Epithelial cell of proximal tubule (primary cell): ENCODE results near the gene PRRX2. TPM values are rescaled to one million over a fixed set of nuclear protein-coding genes. Genes with fewer than 3 reads are reported as not detected.
"Not testable (repeated sequence)": the region's sequence is repeated elsewhere in the genome, so short reads cannot be mapped to it uniquely, and the experiment has no call there.

Experiments
- DNase-seq: peaks from one replicate; pipeline ENCODE4 v3.0.0-alpha.2; 2011; ENCODE audit warnings: low read depth
- H3K4me3 ChIP-seq: 2 replicates; pipeline ENCODE4 v1.5.1; 2011; ENCODE audit warnings: low read depth, mild to moderate bottlenecking, low read length
- total RNA-seq: library from RNA; depleted of rRNA; stranded (reverse); fragments of >200 nt; gene quantifications from 2 replicates; pipeline ENCODE4 v1.2.3, GENCODE V29; 2015
- TF ChIP-seq, protein P1 (sequence below): conservative IDR thresholded peaks from 2 replicates; pipeline ENCODE4 v1.5.1; 2012; ENCODE audit warnings: low read depth, mild to moderate bottlenecking, low read length

PRRX2 gene
- total RNA-seq, 1 donor from 2014 or later = 0.17 TPM

- no peak for DNase-seq
- H3K4me3 ChIP-seq = no peak overlapping the region
- TF ChIP-seq, protein P1, sequence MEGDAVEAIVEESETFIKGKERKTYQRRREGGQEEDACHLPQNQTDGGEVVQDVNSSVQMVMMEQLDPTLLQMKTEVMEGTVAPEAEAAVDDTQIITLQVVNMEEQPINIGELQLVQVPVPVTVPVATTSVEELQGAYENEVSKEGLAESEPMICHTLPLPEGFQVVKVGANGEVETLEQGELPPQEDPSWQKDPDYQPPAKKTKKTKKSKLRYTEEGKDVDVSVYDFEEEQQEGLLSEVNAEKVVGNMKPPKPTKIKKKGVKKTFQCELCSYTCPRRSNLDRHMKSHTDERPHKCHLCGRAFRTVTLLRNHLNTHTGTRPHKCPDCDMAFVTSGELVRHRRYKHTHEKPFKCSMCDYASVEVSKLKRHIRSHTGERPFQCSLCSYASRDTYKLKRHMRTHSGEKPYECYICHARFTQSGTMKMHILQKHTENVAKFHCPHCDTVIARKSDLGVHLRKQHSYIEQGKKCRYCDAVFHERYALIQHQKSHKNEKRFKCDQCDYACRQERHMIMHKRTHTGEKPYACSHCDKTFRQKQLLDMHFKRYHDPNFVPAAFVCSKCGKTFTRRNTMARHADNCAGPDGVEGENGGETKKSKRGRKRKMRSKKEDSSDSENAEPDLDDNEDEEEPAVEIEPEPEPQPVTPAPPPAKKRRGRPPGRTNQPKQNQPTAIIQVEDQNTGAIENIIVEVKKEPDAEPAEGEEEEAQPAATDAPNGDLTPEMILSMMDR = no peak
Observed at GRCh38 chr9:129756191-129756590, 90.7 kb downstream of the PRRX2 start.

- TF ChIP-seq, protein P1 = no peak
- no peak overlapping the region for H3K4me3 ChIP-seq
- no peak for DNase-seq
Observed at GRCh38 chr9:129757045-129757444, 91.6 kb downstream of the PRRX2 start.

DNA sequence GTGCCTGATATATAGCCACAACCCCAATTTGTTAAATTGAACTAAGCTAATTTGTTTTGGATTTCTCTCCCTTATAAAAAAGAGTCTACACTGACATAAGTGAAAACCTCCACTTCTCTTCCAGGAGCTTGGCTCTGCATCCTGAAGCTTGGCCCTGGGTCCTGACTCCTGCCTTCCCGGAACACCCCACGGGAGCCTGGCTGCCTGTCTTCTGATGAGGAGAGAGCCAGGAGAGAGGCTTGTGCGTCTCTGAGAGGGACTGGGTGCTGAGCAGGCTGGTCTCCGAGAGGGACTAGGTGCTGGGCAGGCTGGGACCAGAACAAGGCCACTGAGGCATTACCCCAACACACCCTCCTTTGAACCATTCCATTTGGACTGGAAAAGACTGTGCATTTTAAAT lies 93.9 kb downstream of the PRRX2 start:
- no peak overlapping the region for H3K4me3 ChIP-seq
- TF ChIP-seq, protein P1 = no peak
- no peak for DNase-seq

DNA sequence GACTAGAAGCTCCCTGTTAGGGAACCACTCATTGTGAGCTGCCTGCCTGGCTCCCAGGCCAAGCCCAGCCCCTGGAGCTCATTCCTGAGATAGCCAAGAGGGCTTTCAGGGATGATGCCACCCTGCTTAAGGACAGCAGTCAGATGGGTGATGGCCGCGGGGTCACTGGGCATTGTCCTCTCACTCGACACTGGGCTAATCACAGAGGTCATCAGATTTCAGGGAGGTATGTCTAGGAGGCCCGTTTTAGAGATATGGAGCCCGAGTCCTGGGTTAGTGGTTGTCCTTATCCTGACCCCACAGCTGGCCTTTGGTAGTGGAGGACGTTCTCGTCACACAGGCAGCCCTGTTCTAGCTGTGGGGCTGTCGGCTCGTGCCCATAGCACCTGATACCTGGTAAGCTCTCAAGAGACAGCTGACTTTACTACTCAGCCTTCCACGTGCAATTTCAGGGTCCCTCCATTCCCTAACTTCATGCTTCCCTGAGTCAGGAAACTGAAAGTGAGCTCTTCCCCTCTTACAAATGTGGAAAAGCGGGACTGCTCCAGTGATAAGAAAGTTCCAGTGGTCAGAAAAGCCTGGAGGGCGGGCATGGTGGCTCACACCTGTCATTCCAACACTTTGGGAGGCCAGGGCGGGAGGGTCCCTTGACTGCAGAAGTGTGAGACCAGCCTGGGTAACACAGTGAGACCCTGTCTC lies 94.5 kb downstream of the PRRX2 start:
- DNase-seq = no peak
- H3K4me3 ChIP-seq = no peak overlapping the region
- TF ChIP-seq, protein P1 = no peak

GRCh38 chr9:129760784-129761183 lies 95.3 kb downstream of the PRRX2 start:
- not testable (repeated sequence) for DNase-seq, H3K4me3 ChIP-seq

DNA sequence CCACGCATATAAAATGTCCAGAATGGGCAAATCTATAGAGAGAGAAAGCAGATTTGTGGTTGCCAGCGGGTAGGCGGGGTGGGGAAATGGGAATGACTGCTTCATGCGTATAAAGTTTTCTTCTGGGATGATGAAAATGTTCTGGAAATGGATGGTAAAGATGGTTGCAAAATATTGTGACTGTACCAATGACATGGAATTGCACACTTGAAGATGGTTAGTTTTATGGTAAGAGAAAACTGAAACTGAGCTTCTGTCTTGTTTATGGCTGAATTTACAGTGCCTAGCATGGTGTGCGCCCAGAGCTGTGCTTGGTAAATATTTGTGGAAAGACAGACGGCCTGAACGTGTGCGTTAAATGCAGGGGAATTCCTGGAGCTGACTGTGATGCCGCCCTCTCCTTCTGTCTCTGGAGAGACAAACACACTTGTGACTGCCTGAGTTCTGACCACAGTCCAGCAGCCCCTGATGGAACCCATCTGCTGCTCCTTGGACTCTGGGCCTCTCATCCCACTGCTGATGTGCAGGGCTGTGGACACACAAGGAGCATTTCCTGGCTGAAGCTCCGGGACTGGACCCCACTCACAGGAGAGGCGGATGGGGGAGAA lies 96.0 kb downstream of the PRRX2 start:
- no peak for DNase-seq
- TF ChIP-seq, protein P1 = no peak
- H3K4me3 ChIP-seq = no peak overlapping the region

- H3K4me3 ChIP-seq = no peak overlapping the region
- TF ChIP-seq, protein P1 = no peak
- DNase-seq = no peak
Observed at GRCh38 chr9:129761901-129762369, 96.5 kb downstream of the PRRX2 start.

DNA sequence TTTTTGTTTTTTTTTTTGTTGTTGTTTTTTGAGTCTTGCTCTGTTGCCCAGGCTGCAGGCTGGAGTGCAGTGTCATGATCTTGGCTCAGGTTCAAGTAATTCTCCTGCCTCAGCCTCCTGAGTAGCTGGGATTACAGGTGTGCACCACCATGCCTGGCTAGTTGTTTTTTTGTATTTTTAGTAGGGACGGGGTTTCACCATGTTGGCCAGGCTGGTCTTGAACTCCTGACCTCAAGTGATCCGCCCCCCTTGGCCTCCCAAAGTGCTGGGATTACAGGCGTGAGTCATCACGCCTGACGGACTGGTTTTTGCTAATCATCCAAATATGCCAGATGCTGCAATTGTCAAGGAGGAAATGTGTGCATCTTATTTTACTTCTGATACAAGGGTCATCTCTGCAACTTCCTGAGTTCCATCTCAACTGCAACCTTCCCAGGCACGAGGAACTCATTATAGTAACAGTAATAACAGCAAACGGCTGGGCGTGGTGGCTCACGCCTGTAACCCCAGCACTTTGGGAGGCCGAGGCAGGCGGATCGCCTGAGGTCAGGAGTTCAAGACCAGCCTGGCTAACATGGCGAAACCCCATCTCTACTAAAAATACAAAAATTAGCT lies 97.0 kb downstream of the PRRX2 start:
- DNase-seq = peak; percentile 37

More for the DNA sequence above, 97.0 kb downstream of the PRRX2 start:
- H3K4me3 ChIP-seq = not testable (repeated sequence)
